GM12874 (cell line): ENCODE results near the gene PUDP.

ENCODE experiments used
- CTCF ChIP-seq: IDR thresholded peaks from 2 replicates; pipeline ENCODE4 v1.5.1; 2011; ENCODE audit warnings: low read depth, mild to moderate bottlenecking, control low read depth, low read length, moderate library complexity; ENCODE audit not compliant: insufficient read depth

Gene PUDP

DNA sequence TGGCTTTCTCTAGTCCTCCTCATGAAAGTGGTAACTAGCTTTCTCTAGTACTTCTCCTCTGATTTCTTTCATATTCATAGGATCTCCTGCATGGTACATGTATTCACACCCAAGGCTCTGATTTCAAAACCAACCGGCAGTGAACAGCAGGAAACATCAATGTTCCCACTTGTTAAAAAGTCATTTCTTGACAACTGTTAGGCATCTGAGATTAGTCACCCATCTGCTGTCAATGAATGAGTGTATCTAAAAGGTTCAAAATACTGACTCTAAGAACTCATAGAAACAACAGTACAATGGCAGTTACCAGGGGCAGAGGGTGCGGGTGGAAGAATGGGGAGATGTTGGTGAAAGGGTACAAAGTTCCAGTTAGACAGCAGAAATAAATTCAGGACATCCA is 31.5 kb upstream of the PUDP start:
- no peak for TF ChIP-seq CTCF

- TF ChIP-seq CTCF = peak; percentile 26; the same call in 1 of the 2 replicates
These were observed 22.9 kb upstream of the PUDP start for GRCh38 chrX:7170898-7171297.

GRCh38 chrX:7169627-7170026 is 21.7 kb upstream of the PUDP start:
- no peak for TF ChIP-seq CTCF

- TF ChIP-seq CTCF = no peak
These were observed 20.4 kb upstream of the PUDP start for GRCh38 chrX:7168371-7168770.

- TF ChIP-seq CTCF = no peak
These were observed 16.2 kb upstream of the PUDP start for GRCh38 chrX:7164174-7164573.

DNA sequence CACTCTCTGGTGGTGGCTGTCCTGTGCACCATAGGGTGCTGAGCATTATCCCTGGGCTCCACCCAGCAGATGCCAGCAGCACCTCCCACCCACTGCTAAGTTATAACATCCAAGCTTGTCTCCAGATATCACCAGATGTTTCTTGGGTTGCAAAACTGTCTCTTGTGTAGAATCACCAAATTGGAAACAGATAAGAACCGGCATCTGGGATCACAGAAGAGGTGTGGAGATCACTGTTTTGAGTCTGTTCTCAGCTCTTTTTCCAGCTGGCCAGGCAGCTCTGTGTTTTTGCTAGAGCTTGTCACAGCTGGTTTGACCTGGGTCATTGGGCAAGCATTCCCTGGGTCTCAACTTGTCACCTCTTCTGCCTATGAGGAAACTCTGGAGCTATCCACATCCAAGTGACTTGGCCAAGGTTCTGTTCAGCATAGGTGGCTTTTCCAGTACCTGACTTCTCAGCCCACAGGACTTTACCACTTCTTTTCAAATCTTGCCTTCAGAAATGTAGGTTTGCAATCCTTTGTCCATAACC is 15.3 kb upstream of the PUDP start:
- no peak for TF ChIP-seq CTCF

- no peak for TF ChIP-seq CTCF
These were observed 11.4 kb upstream of the PUDP start for GRCh38 chrX:7159149-7159861.
